GM12878 (cell line): ENCODE data around the gene GPC5.

Source experiments
- CTCF ChIP-seq, 3 experiments: IDR thresholded peaks in 2 of 3; conservative IDR thresholded peaks in 1 of 3; 2 replicates each; pipeline ENCODE4 v1.5.1; 2011; ENCODE audit warnings: low read depth in 3 of 3, low read length in 3 of 3, mild to moderate bottlenecking in 3 of 3, control low read depth in 2 of 3, moderate library complexity in 2 of 3, inconsistent platforms in 1 of 3, mixed read lengths in 1 of 3; ENCODE audit not compliant: control insufficient read depth in 2 of 3, insufficient read depth in 1 of 3; ENCODE audit errors: extremely low read depth in 1 of 3
- NR2C2 ChIP-seq: IDR thresholded peaks from 2 replicates; pipeline ENCODE4 v1.6.1; 2011; ENCODE audit warnings: borderline replicate concordance, low read depth; ENCODE audit not compliant: control insufficient read depth, insufficient read length
- POLR2A ChIP-seq: IDR thresholded peaks from 2 replicates; pipeline ENCODE4 v1.6.1; 2011; ENCODE audit warnings: low read depth, mild to moderate bottlenecking, low read length

- no peak for TF ChIP-seq POLR2A
- TF ChIP-seq CTCF (IDR thresholded peaks at IDR 0.05 in 2 of 3, conservative IDR thresholded peaks at IDR 0.05 in 1 of 3; ENCODE audit: control insufficient read depth in 2 of 3, extremely low read depth in 1 of 3, insufficient read depth in 1 of 3, low read depth in 3 of 3, low read length in 3 of 3), result no peak
- TF ChIP-seq NR2C2, result no peak
These were observed 258.9 kb downstream of the GPC5 start for GRCh38 chr13:91657283-91657682.
